HCT116 (cell line): ENCODE data around the gene CA6. TPM values are rescaled to one million over a fixed set of nuclear protein-coding genes. Genes with fewer than 3 reads are reported as not detected.

Experiments
- ATAC-seq: fragments of 200-7000 bp; cut with Tn5 transposase; 2 replicates; pipeline ENCODE4 v1.9.1; 2020; ENCODE audit warnings: mild to moderate bottlenecking, moderate library complexity
- BruUV-seq: library from RNA; stranded (reverse); fragments of 400-500 nt; replicated peaks from 2 replicates; lab custom pipeline; 2021; lab: Mats Ljungman, UMichigan
- CTCF ChIA-PET: fragments of 300-600 bp; sonication (Branson Sonifier 250); formaldehyde crosslinking; loops from one replicate; lab custom pipeline; 2021; ENCODE audit warnings: antibody characterized with exemption; lab: Charles Lee
- POLR2A ChIA-PET: fragments of 300-600, 350-600 bp; sonication (Branson Sonifier 250); formaldehyde crosslinking; loops from one replicate; lab custom pipeline; 2021; ENCODE audit warnings: antibody characterized with exemption; lab: Charles Lee
- RAD21 ChIA-PET, 2 experiments: fragments of 300-600 bp; sonication (Branson Sonifier 250); formaldehyde crosslinking; loops; one replicate each; lab custom pipeline; 2023; ENCODE audit warnings: low total read pairs in 2 of 2; ENCODE audit not compliant: uncharacterized antibody in 2 of 2, unreplicated experiment in 2 of 2, low non-redundant PET in 1 of 2; lab: Charles Lee
- DNase-seq: peaks from one replicate; pipeline ENCODE4 v3.0.0-alpha.2; 2010; ENCODE audit warnings: low read depth, low spot score
- H2AFZ ChIP-seq: fragments of 200-600 bp; shearing (Covaris generic), sonication (generic); 2 replicates; pipeline ENCODE4 v1.6.1; 2017; ENCODE audit warnings: low read depth, mixed run types, mixed read lengths, antibody characterized with exemption, low read length; ENCODE audit not compliant: poor library complexity, severe bottlenecking
- H3K27ac ChIP-seq: 2 replicates; pipeline ENCODE4 v1.5.1; 2012; ENCODE audit warnings: low read depth, low read length
- H3K27me3 ChIP-seq: fragments of 200-600 bp; sonication (generic); 2 replicates; pipeline ENCODE4 v1.6.1; 2016; ENCODE audit warnings: mixed run types, low read length, mixed read lengths; ENCODE audit not compliant: insufficient read depth
- H3K36me3 ChIP-seq, 2 experiments: fragments of 200-500 bp in 1 of 2; fragments of 200-600 bp in 1 of 2; sonication (Bioruptor generic) in 1 of 2; sonication (generic) in 1 of 2; 2 replicates each; pipeline versions ENCODE4 v1.5.1 to v1.6.1; 2014 to 2016; ENCODE audit warnings: low read length in 2 of 2, inconsistent platforms in 1 of 2, mixed read lengths in 1 of 2, mixed run types in 1 of 2; ENCODE audit not compliant: insufficient read depth in 2 of 2, control insufficient read depth in 1 of 2
- H3K4me1 ChIP-seq, 2 experiments: fragments of 200-600 bp in 1 of 2; sonication (generic) in 1 of 2; 2 replicates each; pipeline versions ENCODE4 v1.5.1 to v1.6.1; 2012 to 2017; ENCODE audit warnings: low read length in 2 of 2, inconsistent platforms in 1 of 2, mild to moderate bottlenecking in 1 of 2, mixed read lengths in 1 of 2, mixed run types in 1 of 2, moderate library complexity in 1 of 2; ENCODE audit not compliant: insufficient read depth in 2 of 2, control insufficient read depth in 1 of 2
- H3K4me2 ChIP-seq: fragments of 200-600 bp; sonication (generic); 2 replicates; pipeline ENCODE4 v1.6.1; 2017; ENCODE audit warnings: mixed run types, low read length, mixed read lengths
- H3K4me3 ChIP-seq, 2 experiments: fragments of 200-600 bp in 1 of 2; sonication (generic) in 1 of 2; replicated peaks in 1 of 2; 2 replicates each; pipeline ENCODE4 v1.5.1; 2011 to 2016; ENCODE audit warnings: low read length in 2 of 2, control low read depth in 1 of 2, low read depth in 1 of 2, mild to moderate bottlenecking in 1 of 2, mixed read lengths in 1 of 2, mixed run types in 1 of 2
- H3K79me2 ChIP-seq: fragments of 200-600 bp; sonication (generic); 2 replicates; pipeline ENCODE4 v1.6.1; 2017; ENCODE audit warnings: mild to moderate bottlenecking, mixed run types, low read length, moderate library complexity, mixed read lengths; ENCODE audit not compliant: insufficient read depth
- H3K9ac ChIP-seq: fragments of 200-600 bp; sonication (generic); 2 replicates; pipeline ENCODE4 v1.6.1; 2016; ENCODE audit warnings: low read length, mixed read lengths
- H3K9me2 ChIP-seq: fragments of 200-600 bp; sonication (generic), shearing (Covaris generic); 2 replicates; pipeline ENCODE4 v1.6.1; 2017; ENCODE audit warnings: mixed run types, mild to moderate bottlenecking, moderate library complexity; ENCODE audit not compliant: insufficient read depth
- H3K9me3 ChIP-seq, 2 experiments: fragments of 200-500 bp in 1 of 2; fragments of 200-600 bp in 1 of 2; sonication (Bioruptor generic) in 1 of 2; sonication (generic) in 1 of 2; 2 replicates each; pipeline ENCODE4 v1.6.1; 2014 to 2017; ENCODE audit warnings: low read length in 2 of 2, mixed read lengths in 2 of 2, inconsistent platforms in 1 of 2, low read depth in 1 of 2, mild to moderate bottlenecking in 1 of 2, mixed run types in 1 of 2, moderate library complexity in 1 of 2; ENCODE audit not compliant: control insufficient read depth in 1 of 2, insufficient read depth in 1 of 2
- H4K20me1 ChIP-seq: fragments of 200-600 bp; sonication (generic), shearing (Covaris generic); 2 replicates; pipeline ENCODE4 v1.6.1; 2017; ENCODE audit warnings: mixed run types, mild to moderate bottlenecking, moderate library complexity; ENCODE audit not compliant: insufficient read depth
- CBX3 ChIP-seq: IDR thresholded peaks from 2 replicates; pipeline ENCODE4 v1.6.1; 2012; ENCODE audit warnings: low read depth
- CEBPB ChIP-seq: IDR thresholded peaks from 2 replicates; pipeline ENCODE4 v1.6.1; 2012; ENCODE audit warnings: low read depth
- EGR1 ChIP-seq: IDR thresholded peaks from 2 replicates; pipeline ENCODE4 v1.6.1; 2012; ENCODE audit warnings: low read depth
- ELF1 ChIP-seq: IDR thresholded peaks from 2 replicates; pipeline ENCODE4 v1.6.1; 2012; ENCODE audit warnings: low read depth, borderline replicate concordance
- EZH2 ChIP-seq: fragments of 200-600 bp; sonication (generic); IDR thresholded peaks from 2 replicates; pipeline ENCODE4 v1.6.1; 2017; ENCODE audit warnings: antibody characterized with exemption, mixed run types
- EZH2phosphoT487 ChIP-seq: fragments of 200-600 bp; IDR thresholded peaks from 2 replicates; pipeline ENCODE4 v1.6.1; 2018; ENCODE audit warnings: antibody characterized with exemption, borderline replicate concordance
- JUND ChIP-seq: IDR thresholded peaks from 2 replicates; pipeline ENCODE4 v1.6.1; 2012
- MAX ChIP-seq: IDR thresholded peaks from 2 replicates; pipeline ENCODE4 v1.6.1; 2012
- POLR2AphosphoS5 ChIP-seq: IDR thresholded peaks from 2 replicates; pipeline ENCODE4 v1.6.1; 2011; ENCODE audit warnings: mild to moderate bottlenecking, low read depth, low read length, moderate library complexity
- REST ChIP-seq: IDR thresholded peaks from 2 replicates; pipeline ENCODE4 v1.6.1; 2012; ENCODE audit warnings: low read depth
- SRF ChIP-seq: IDR thresholded peaks from 2 replicates; pipeline ENCODE4 v1.6.1; 2012; ENCODE audit warnings: low read depth
- intact Hi-C: fragments of 100-400 bp; cut with micrococcal nuclease; formaldehyde crosslinking; loops from 2 replicates; pipeline ENCODE4 v1.10.0; 2022
- total RNA-seq: library from RNA; stranded (reverse); gene quantifications from one replicate; pipeline ENCODE4 v1.2.1, GENCODE V29; 2021; ENCODE audit not compliant: unreplicated experiment

CA6 gene
- total RNA-seq, 1 experiment from 2014 or later, result not detected

- ChIA-PET RAD21 (no interaction called here), CTCF (interaction anchor here (0.8 kb wide), 1 partner anchor 29 kb away, joined by 4 read pairs; no protein-coding TSS in a partner anchor), POLR2A (no interaction called here)
These were observed 30.7 kb downstream of the CA6 start for GRCh38 chr1:8976338-8976737.

More at GRCh38 chr1:8976338-8976737, 30.7 kb downstream of the CA6 start:
- no peak overlapping the region for H3K9ac ChIP-seq
- H3K36me3 ChIP-seq, result no peaks in the 10 kb centered on the region
- TF ChIP-seq SRF (no peak), EZH2 (no peak), ELF1 (no peak), REST (no peak), CEBPB (no peak), MAX (no peak), POLR2AphosphoS5 (no peak), CBX3 (no peak), EGR1 (no peak), JUND (no peak), EZH2phosphoT487 (no peak)
- H3K79me2 ChIP-seq, result no peaks in the 10 kb centered on the region
- H2AFZ ChIP-seq, result no peak overlapping the region
- H3K27me3 ChIP-seq, result no peaks in the 10 kb centered on the region
- ATAC-seq, result no peak
- H3K9me2 ChIP-seq, result no peaks in the 10 kb centered on the region
- H3K4me3 ChIP-seq, result no peak overlapping the region
- H4K20me1 ChIP-seq, result no peaks in the 10 kb centered on the region
- H3K4me1 ChIP-seq, result no peaks in the 10 kb centered on the region; a peak in 1 of 4 replicates
- no peak for DNase-seq
- no TSS peak for BruUV-seq
- H3K27ac ChIP-seq, result no peak overlapping the region
- intact Hi-C loops, result no loop called here
- H3K4me2 ChIP-seq, result no peak overlapping the region
- H3K9me3 ChIP-seq, result no peaks in the 10 kb centered on the region
